SH-SY5Y (cell line): ENCODE results near the gene SLC25A51.

ENCODE experiments used
- GATA2 ChIP-seq: IDR thresholded peaks from 2 replicates; pipeline ENCODE4 v1.6.1; 2011; ENCODE audit warnings: mild to moderate bottlenecking, low read depth, low read length
- GATA3 ChIP-seq: IDR thresholded peaks from 2 replicates; pipeline ENCODE4 v1.6.1; 2011; ENCODE audit warnings: low read depth, mild to moderate bottlenecking, low read length, moderate library complexity

The SLC25A51 gene

GRCh38 chr9:37873955-37874354 is 30.0 kb downstream of the SLC25A51 start:
- no peak for TF ChIP-seq GATA3
- no peak for TF ChIP-seq GATA2

GRCh38 chr9:37870799-37871176 is 33.1 kb downstream of the SLC25A51 start:
- TF ChIP-seq GATA3 (no peak), GATA2 (no peak)

- TF ChIP-seq GATA2 (no peak), GATA3 (no peak)
Observed at GRCh38 chr9:37870081-37870798, 33.7 kb downstream of the SLC25A51 start.

- TF ChIP-seq GATA2 (no peak), GATA3 (no peak)
Observed at GRCh38 chr9:37862530-37862929, 41.4 kb downstream of the SLC25A51 start.

- no peak for TF ChIP-seq GATA3
- no peak for TF ChIP-seq GATA2
Observed at GRCh38 chr9:37859043-37859442, 44.9 kb downstream of the SLC25A51 start.

GRCh38 chr9:37856551-37856950 is 47.4 kb downstream of the SLC25A51 start:
- TF ChIP-seq GATA2 (no peak), GATA3 (no peak)

- TF ChIP-seq GATA2: no peak
- no peak for TF ChIP-seq GATA3
Observed at GRCh38 chr9:37852222-37852621, 51.7 kb downstream of the SLC25A51 start.

- TF ChIP-seq GATA3 (no peak), GATA2 (no peak)
Observed at GRCh38 chr9:37840560-37841194, 63.2 kb downstream of the SLC25A51 start.

GRCh38 chr9:37839496-37840461 is 64.1 kb downstream of the SLC25A51 start:
- TF ChIP-seq GATA3: no peak
- TF ChIP-seq GATA2: no peak
